Parathyroid adenoma (tissue), 2 donors: ENCODE measurements around the gene CNOT6.

Source experiments
- H2AFZ ChIP-seq: fragments of 300-600 bp; sonication (generic); one replicate; pipeline ENCODE4 v1.7.0; 2017; ENCODE audit warnings: antibody characterized with exemption, mild to moderate bottlenecking
- H3K27ac ChIP-seq: fragments of 300-600 bp; sonication (generic); one replicate; pipeline ENCODE4 v1.7.0; 2017
- H3K27me3 ChIP-seq: fragments of 300-600 bp; sonication (generic); one replicate; pipeline ENCODE4 v1.7.0; 2017; ENCODE audit warnings: low read length; ENCODE audit not compliant: control insufficient read depth, insufficient read depth
- H3K36me3 ChIP-seq: fragments of 300-600 bp; sonication (generic); one replicate; pipeline ENCODE4 v1.7.0; 2017; ENCODE audit warnings: low read length; ENCODE audit not compliant: control insufficient read depth, insufficient read depth
- H3K4me1 ChIP-seq: fragments of 300-600 bp; sonication (generic); one replicate; pipeline ENCODE4 v1.7.0; 2017; ENCODE audit warnings: control low read depth
- H3K4me2 ChIP-seq: fragments of 300-600 bp; sonication (generic); one replicate; pipeline ENCODE4 v1.7.0; 2017; ENCODE audit warnings: low read length
- H3K4me3 ChIP-seq: fragments of 300-600 bp; sonication (generic); one replicate; pipeline ENCODE4 v1.7.0; 2017; ENCODE audit warnings: low read depth, low read length
- H3K79me2 ChIP-seq: fragments of 300-600 bp; sonication (generic); one replicate; pipeline ENCODE4 v1.7.0; 2017; ENCODE audit warnings: control low read depth
- H3K9ac ChIP-seq: fragments of 300-600 bp; sonication (generic); one replicate; pipeline ENCODE4 v1.7.0; 2017; ENCODE audit warnings: mild to moderate bottlenecking
- H3K9me3 ChIP-seq: fragments of 300-600 bp; sonication (generic); one replicate; pipeline ENCODE4 v1.7.0; 2017; ENCODE audit warnings: low read length; ENCODE audit not compliant: control insufficient read depth
- TF ChIP-seq, protein P1 (sequence below): fragments of 300-600 bp; sonication (generic); IDR thresholded peaks from one replicate; pipeline ENCODE4 v1.7.0; 2017; ENCODE audit warnings: antibody characterized with exemption, mild to moderate bottlenecking
- donor health status: primary hyperparathyroidism.

CNOT6 gene

DNA sequence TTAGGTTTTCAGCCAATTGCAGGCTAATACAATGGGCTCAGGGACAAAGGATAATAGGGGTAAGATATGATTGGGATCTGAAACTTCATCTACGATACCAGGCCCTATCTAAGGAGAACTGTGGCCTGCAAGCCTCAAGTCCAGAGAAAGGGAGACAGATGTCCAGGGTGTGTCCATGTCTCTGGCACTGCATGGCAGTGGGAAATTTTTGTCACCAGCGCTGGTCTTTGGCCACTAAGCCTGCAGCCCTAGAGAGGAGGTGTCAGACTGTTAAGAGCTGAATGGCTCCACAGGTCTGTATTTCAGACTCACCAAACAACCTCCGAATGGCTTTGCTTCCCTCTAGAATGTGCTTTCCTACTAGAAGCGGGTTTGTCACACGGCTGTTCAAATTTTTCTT, 6.6 kb upstream of the CNOT6 start:
- Histone ChIP-seq H3K4me2 (no peak overlapping the region), H3K27me3 (no peaks in the 10 kb centered on the region), H2AFZ (no peak overlapping the region), H3K4me1 (no peaks in the 10 kb centered on the region), H3K27ac (no peak overlapping the region), H3K4me3 (no peak overlapping the region), H3K9me3 (no peaks in the 10 kb centered on the region), H3K9ac (no peak overlapping the region), H3K36me3 (no peaks in the 10 kb centered on the region), H3K79me2 (no peaks in the 10 kb centered on the region)
- TF ChIP-seq, protein P1, sequence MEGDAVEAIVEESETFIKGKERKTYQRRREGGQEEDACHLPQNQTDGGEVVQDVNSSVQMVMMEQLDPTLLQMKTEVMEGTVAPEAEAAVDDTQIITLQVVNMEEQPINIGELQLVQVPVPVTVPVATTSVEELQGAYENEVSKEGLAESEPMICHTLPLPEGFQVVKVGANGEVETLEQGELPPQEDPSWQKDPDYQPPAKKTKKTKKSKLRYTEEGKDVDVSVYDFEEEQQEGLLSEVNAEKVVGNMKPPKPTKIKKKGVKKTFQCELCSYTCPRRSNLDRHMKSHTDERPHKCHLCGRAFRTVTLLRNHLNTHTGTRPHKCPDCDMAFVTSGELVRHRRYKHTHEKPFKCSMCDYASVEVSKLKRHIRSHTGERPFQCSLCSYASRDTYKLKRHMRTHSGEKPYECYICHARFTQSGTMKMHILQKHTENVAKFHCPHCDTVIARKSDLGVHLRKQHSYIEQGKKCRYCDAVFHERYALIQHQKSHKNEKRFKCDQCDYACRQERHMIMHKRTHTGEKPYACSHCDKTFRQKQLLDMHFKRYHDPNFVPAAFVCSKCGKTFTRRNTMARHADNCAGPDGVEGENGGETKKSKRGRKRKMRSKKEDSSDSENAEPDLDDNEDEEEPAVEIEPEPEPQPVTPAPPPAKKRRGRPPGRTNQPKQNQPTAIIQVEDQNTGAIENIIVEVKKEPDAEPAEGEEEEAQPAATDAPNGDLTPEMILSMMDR, result no peak

DNA sequence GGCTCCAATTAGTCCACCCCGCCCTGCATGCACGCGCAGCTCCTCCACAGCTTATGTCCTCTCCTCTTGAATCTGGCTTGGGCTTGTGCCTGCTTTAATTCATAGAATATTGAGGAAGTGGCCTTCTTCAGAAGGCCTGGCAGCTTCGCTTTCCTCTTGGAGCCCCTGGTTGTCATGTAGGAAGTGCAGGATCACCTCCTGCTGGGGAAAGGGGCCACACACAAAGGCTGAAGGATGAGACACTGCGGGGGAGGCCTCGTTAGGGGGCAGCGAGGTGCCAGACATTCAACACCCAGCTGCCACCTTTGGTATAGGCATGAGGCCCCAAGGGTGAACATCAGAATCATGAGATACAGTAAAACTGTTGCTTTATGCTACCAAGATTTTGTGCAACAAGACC, 2.7 kb upstream of the CNOT6 start:
- TF ChIP-seq, protein P1, result no peak
- H3K9me3 ChIP-seq, result no peaks in the 10 kb centered on the region
- no peak overlapping the region for H3K4me3 ChIP-seq
- H3K79me2 ChIP-seq, result peaks cover 12% of the 10 kb centered on the region
- H3K9ac ChIP-seq, result no peak overlapping the region
- H3K27me3 ChIP-seq, result no peaks in the 10 kb centered on the region
- peaks cover 9% of the 10 kb centered on the region for H3K4me1 ChIP-seq
- no peaks in the 10 kb centered on the region for H3K36me3 ChIP-seq
- no peak overlapping the region for H2AFZ ChIP-seq
- H3K4me2 ChIP-seq, result no peak overlapping the region
- no peak overlapping the region for H3K27ac ChIP-seq

DNA sequence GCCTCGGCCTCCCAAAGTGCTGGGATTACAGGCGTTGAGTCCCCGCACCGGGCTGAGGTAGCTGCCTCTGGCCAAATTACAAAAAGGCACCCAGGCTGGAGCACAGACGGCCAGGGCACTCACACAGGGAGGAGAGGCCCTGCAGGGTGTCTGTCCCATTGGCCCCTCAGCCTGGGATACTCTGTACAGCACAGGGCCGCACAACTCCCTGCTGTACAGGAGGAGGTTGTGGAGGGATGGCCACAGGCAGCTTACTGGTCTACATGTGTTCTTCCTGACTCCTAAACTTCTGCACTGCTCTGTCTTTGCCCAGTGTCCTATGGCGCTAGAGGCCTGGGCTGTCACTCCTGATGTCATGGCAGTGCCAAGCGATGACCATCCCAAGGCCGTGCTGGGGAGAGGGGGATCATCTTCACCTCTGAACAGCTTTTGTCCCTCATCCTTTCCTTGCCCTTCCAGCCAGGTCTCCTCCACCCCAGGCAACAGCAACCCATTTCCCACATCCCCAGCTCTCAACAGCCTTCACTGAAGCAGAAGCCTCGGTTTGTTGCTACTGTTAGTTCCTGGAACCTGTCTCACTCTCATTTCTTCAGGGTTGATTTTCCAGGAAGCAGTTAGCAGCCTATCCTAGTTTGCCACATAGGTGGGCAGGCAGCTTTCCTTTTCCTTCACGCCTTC, 1.8 kb upstream of the CNOT6 start:
- TF ChIP-seq, protein P1, result no peak
- H3K4me1 ChIP-seq, result peaks cover 11% of the 10 kb centered on the region
- no peak overlapping the region for H3K9ac ChIP-seq
- no peaks in the 10 kb centered on the region for H3K27me3 ChIP-seq
- H3K79me2 ChIP-seq, result peaks cover 20% of the 10 kb centered on the region
- H3K9me3 ChIP-seq, result no peaks in the 10 kb centered on the region
- no peak overlapping the region for H3K4me3 ChIP-seq
- H2AFZ ChIP-seq, result no peak overlapping the region
- H3K36me3 ChIP-seq, result no peaks in the 10 kb centered on the region
- no peak overlapping the region for H3K27ac ChIP-seq
- H3K4me2 ChIP-seq, result no peak overlapping the region

DNA sequence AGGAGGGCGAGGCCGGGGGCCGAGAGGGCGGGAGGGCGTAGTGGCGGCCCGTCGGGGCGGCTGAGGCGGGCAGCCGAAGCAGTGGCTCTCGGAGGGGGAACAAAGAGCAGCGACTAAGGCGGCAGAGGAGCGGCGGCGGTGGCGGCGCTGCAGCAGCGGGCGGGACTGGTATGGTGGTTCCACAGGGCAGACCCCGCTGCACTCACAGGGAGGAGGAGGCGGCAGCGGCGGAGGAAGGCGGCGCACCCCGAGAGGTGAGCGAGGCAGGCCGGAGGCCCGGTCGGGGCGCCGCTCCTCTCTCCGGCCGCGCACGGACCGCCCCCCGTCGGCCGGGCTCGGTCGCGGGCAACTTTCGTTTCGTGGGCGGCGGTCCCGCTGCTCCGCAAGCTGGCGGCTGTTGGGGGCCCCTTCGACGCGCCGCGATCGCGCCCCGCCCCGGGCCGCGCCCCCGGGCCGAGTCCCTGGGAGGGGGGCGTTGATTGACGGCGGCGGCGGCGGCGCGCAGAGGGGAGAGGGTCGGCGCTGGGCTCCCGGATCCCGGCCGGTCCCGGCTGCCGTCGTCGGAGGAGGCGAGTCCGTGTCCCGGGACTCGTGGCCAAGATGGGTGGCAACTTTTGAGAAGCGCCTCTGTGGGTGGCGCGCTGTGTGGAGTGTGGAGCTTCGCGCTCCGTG, 467 bp downstream of the CNOT6 start:
- Histone ChIP-seq H3K4me1 (peaks cover 11% of the 10 kb centered on the region), H3K9me3 (no peaks in the 10 kb centered on the region), H3K27ac (peak overlapping the region; percentile 72), H2AFZ (peak overlapping the region; percentile 91), H3K4me3 (peak overlapping the region; percentile 61), H3K4me2 (peak overlapping the region; percentile 64), H3K79me2 (peaks cover 35% of the 10 kb centered on the region), H3K9ac (no peak overlapping the region), H3K27me3 (no peaks in the 10 kb centered on the region), H3K36me3 (no peaks in the 10 kb centered on the region)
- TF ChIP-seq, protein P1, result no peak

DNA sequence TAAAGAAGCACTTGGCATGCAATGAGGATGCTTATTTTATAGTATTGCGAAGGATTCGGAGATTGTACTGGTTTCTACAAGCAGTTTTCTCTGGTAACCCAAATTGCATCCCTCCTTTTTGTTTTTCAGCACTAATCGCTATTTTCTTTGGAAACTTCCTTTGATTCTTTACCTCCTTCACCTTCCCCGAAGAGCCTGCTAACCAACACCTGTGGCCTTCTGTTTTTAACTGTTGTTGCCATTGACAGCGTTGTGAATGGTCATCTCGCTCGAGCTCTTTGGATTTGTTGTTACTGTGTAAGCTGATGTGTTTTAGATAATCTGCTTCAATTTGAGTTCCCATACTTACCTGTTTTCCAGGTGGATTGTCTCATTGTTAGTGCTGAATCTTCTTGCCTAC, 1.1 kb downstream of the CNOT6 start:
- H2AFZ ChIP-seq, result peak overlapping the region; percentile 91
- peak overlapping the region; percentile 72 for H3K27ac ChIP-seq
- H3K79me2 ChIP-seq, result peaks cover 40% of the 10 kb centered on the region

More for the DNA sequence above, 1.1 kb downstream of the CNOT6 start:
- peaks cover 11% of the 10 kb centered on the region for H3K4me1 ChIP-seq
- H3K4me2 ChIP-seq, result peak overlapping the region; percentile 64
- peak overlapping the region; percentile 61 for H3K4me3 ChIP-seq
- no peaks in the 10 kb centered on the region for H3K36me3 ChIP-seq
- H3K9me3 ChIP-seq, result no peaks in the 10 kb centered on the region
- no peak overlapping the region for H3K9ac ChIP-seq
- H3K27me3 ChIP-seq, result no peaks in the 10 kb centered on the region
- TF ChIP-seq, protein P1, result no peak
